ENCODE data around the gene TFIP11. TPM values are rescaled to one million over a fixed set of nuclear protein-coding genes. Genes with fewer than 3 reads are reported as not detected.

The TFIP11 gene
- total RNA-seq, result 30.9 and 51.4 TPM in 2 replicates

DNA sequence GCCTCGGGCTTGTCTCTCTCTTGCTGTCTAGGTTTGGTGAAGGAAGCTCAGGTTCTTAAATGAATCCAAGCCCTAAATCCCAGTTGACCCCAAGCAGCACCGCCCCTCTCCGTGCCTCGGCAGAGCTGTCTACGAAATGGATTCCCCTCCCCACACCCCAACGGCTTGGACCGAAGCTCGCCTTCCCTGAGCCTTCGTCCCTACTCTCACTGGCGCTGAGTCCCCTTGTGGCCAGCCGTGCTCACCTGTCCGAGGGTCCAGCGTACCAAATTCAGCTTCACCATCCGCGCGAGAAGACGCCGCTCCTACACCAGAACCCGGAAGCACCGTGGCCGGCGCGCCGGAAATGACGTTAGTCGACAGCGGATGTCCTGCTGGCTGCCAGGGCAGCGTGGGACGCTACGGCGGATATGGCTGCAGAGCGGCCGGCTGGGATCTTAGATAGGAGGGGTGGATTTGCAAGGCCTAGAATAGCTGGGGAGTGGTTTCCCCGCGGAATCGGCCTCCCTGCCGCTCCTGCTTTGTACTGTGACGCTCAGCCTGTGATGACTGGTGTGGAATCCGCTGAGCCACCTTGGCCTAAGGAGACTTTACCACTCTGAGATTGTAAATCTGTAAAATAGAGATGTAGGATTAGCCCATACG is at the start of gene TFIP11:
Gene TFIP11, minus strand, starts transcription at position 325 of the 645 bp plus-strand sequence. CDS start 2,201 bp downstream, outside the sequence.

DNA sequence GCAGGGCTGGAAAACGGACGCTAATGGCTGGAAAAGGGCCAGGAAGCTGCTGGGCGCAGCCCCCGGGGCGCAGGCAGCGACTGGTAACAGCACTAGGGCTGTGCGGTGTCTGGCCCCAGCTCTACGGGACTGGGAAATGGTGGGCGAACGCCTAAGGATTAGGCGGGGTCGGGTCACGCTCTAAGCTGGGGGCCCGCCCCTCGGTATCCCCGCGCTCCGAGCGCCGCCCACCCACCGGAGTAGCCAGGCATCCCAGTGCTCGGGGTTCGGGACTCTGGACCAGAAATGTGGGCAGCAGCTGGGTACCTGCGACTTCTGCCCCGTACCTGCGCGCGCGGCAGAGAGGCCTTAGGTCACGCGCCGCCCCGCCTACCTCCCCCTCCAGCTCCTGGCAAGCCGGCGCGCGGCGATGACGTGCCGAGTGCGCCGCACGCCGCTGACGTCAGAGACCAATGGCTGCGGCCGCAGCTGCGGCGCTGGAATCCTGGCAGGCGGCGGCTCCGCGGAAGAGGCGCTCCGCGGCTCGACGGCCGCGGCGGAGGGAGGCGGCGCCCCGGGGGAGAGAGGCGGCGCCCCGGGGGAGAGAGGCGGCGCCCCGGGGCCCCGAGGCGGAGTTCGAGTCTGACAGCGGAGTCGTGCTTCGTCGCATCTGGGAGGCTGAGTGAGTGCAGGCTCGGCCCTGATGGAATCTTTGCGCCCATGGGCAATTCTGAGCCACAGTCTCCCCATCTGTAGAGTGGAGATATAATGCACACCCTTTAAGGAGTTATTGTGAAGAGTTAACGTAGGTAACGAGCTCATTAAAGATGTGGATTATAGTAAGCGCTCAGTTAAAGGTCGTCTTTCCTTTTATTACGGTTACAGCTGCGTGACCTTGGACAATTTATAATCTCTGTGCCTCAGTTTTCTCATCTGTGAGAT is 28.6 kb downstream of the TFIP11 start, which contains the start of the genes HPS4 and SRRD:
Gene HPS4, minus strand, starts transcription at position 345 of the 921 bp plus-strand sequence. CDS start 2,021 bp downstream, outside the sequence.
Gene SRRD, plus strand, starts transcription at position 439 of the 921 bp plus-strand sequence. Its CDS starts 14 bp downstream, at position 453.

Other genes with a start within 250 kb of the TFIP11 start
- gene ASPHD2, start 83.2 kb downstream of the TFIP11 start, total RNA-seq, result 0.79 and 1.2 TPM in 2 replicates
- 22.9 and 29.4 TPM in 2 replicates for gene HPS4, start 28.7 kb downstream of the TFIP11 start, total RNA-seq
- gene SRRD, start 28.6 kb downstream of the TFIP11 start, total RNA-seq, result 5.4 and 14.2 TPM in 2 replicates
- 7.4 and 16.2 TPM in 2 replicates for gene TPST2, start 77.7 kb upstream of the TFIP11 start, total RNA-seq
- not detected in 2 replicates for gene CRYBB1, start 105.6 kb upstream of the TFIP11 start, total RNA-seq
- not detected in 2 replicates for gene CRYBA4, start 109.5 kb upstream of the TFIP11 start, total RNA-seq
- gene MIAT, start 145.1 kb upstream of the TFIP11 start, total RNA-seq, result 1.4 and 3.5 TPM in 2 replicates

Measured in bronchial smooth muscle cell (primary cell).